Lung microvascular endothelial cell (primary cell): ENCODE measurements around the gene CXCL12. TPM values are rescaled to one million over a fixed set of nuclear protein-coding genes. Genes with fewer than 3 reads are reported as not detected.
A peak's percentile ranks its signal among the peaks of the same experiment; 100 is the strongest.

Experiments
- DNase-seq, 2 donors: peaks; one replicate each; pipeline versions ENCODE4 v3.0.0 to v3.0.0-alpha.2; 2010; ENCODE audit warnings: low read depth in 2 of 2
- total RNA-seq: library from RNA; depleted of rRNA; stranded (reverse); fragments of >200 nt; gene quantifications from 2 replicates; pipeline ENCODE4 v1.2.1, GENCODE V29; 2014

CXCL12 gene
- total RNA-seq, 1 donor from 2014 or later = 7.1 TPM

DNA sequence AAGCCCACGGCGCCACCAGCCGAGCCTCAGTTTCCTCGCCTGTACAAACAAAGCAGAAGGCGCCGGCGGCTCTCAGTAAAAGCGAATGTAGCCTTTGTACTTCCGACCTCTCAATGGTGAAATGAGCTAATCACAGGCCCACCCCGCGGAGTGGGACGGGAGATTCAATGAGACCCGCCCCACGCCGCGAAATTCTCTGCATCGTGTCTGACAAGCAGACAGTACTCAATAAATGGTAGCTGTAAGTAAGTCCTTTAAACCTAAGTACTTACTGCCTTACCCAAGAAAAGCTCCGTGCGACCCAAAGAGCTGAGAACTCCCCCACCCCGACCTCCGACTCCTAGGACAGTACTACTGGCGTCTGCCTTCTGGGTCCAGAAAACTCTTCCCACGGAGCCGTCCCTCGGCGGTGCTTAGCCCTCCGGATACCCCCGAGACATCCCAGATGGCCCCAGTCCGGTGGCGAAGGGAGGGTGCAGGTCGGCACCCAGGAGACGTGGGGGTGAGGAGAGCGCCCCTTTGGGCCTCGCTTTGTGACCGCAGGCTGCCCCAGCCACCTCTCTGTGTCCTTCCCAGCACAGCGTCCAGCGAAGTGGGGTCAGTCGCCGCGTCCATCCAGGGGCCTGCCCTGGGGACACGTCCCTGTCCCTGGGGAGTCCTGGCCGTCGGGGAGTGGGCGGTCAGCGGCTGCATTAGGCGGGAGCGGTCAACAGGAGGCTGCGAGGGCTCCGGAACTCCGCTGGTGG is 972 bp upstream of the CXCL12 start:
- DNase-seq = no peak

DNA sequence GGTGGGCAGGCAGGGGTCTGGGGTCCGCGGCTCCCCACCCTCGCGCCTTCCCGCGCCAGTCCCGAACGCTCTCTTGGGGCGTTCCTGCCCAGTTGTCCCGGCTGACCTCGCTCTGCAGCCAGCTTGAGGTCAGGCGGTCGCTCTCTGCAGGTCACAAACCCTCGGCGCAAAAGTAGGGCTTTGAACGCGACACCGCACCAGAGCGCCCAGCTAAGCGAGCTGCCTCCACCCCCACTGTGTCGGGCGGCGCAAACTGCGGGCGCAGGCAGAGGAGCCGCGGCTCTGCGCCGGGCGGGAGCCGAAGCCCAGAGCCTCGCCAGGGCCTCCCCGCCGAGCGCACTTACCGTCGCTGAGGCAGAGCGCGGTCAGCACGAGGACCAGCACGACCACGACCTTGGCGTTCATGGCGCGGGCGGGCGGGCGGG is 284 bp downstream of the CXCL12 start:
- DNase-seq = peak; percentile 20 to 51

DNA sequence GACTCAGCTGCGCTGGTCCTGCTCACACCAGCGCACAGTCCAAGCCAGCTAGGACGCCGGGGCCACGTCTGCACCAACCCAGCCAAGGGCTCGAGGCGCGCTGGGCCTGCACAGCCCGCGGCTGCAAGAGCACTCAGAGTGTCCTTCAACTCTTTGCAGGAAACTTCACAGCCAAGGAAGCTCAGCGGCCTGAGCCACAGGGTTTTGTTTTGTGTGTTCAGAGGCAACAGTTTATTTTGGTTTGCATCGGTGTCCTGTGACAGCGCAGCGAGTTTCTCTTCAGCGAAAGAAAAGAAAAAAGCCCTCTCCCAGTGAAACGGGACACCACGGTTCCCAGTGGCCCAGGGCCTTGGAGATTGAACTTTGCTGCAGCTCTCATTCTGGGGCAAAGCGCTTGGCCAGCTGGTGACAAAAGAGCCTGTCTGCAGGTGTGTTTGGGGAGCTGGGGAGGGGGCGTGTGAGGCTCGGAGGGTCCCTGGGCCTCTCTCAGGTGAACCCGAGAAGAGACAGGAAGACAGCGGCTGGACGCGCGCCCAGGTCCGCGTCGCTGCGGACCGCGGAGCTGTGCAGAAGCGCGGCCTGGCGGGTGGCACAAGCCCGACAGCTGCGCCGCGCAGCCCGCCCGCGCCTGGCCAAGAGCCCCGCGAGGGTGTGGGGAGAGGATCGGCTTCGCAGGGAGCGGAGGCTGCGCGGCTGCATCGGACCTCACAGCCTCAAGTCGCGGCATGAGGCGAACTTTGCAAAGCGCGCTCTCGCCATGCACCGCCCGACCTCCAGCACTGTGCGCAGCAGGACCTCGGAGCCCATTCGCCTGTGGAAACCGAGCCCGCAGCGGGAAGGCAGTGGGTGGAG is 922 bp downstream of the CXCL12 start:
- peak; percentile 33 to 46 for DNase-seq

DNA sequence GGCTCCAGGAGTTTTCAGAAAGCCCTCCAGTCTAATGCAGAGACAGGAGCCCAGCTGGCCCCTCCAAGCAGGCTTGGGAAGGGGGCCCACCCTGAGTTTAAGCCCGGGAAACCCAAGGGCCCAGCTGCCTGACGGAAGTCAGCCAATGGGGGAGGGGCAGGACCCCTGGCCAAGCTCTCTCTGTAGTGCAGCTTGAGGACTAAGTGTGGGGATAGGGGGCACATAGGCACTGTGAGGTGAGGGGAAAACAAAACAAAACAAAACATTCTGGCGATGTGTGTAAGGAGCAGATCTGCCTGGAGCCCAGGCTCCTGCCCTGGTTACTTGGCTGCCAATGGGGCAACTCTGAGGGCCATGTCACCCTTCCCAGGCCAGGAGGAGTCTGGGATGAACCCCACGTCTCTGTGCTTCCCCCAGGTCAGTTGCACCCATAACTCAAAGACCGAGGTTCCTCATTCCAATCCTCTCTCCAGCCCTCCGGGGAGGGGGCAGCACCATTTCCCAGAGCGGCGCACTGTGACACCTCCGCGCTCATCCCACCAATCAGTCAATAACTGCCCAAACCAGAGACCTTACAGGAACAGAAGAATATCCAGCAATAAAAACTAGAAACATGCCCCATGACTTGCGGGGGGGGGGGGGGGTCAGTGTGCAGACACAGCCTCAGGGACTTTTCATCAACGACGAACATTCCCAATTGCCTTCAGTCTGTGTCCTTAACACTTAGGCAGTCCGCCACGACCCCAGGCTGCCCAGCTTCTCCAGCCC is 1.7 kb downstream of the CXCL12 start:
- no peak for DNase-seq

DNA sequence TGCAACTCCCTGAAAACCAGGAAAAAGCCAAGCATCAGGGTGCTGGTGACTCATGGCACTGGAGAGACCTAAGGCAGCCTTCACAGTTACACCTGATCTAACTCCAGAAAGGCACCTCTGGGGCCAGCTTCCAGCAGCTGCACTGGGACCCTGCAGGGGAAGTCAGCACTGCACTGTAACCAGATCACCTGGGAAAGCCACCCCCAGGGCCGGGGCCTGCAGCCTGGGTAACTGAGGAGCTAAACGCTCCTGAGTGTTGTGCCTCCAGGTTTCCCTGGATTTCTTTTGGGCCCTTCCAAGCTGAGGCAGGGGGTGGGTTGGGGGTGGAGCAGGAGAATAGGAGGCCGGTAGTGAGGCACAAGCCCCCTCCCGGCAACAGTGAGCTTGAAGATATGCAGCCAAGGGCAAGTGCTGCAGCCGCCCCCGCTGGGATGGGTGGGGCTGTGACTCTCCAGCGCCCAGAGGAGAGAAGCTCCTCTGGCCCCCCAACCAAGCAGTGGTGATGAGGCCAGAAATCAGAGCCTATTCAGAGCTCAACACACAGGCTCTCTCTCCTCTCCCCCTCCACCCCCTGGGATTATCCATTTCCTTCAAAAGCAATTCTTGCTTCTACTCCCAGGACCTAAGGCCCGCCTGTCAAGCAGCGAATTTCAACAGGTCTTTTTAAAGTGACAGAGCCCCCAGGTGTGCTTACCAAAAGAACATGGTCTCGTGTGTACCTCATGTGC is 2.6 kb downstream of the CXCL12 start:
- no peak for DNase-seq

DNA sequence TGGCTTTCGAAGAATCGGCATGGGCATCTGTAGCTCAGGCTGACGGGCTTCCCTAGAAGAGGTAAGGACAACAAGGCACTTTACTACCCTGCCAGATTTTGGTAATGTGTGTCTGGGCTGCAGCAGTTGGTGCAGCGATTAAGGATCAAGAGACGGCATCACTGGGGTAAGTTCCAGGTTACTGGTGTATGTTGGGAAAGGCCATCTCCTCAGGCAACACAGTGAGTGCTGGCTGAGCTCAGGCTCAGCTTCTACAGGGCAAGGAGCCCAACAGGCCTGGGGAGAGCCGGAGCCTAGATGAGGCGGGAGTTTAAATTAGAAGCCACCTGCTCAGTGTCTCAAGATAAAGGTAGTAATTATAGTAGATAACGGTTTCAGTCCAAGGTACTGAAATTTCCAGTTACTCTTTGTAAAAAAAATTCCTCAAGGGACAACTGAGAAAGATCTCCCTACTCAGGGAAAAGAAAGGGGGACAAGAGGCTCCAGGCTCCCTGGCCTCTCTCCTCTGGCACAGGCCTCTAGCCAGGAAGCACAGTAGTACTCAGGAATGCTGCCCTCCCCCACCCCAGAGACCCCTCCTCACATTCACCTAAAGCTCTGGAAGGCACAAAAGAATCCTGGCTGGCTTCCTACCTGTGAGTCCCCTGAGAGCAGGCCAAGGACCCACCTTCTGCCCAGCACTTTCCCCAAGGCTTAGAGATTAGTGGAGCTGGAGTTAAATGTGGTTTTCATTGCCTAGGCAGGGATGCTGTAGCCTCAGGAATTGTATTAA is 3.9 kb downstream of the CXCL12 start:
- no peak for DNase-seq

DNA sequence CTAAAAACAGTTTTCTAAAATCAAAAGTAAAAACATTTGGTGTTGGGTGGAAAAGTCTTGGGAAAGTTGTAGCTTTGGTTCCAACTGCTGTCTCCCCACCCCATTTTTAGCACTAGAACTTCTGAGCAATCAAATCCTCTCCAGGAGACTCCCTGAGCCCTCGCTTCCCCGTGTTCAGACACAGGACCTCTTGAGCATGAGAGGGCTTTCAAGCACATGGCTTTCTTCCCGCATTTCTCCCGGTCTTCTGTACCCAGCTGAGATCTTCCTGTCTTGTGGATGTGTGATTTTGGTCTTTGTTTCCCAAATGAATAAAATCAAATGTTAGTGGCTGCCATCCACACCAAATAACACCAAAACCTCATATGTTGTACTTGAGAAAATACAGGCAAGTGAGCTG is 5.0 kb downstream of the CXCL12 start:
- no peak for DNase-seq

DNA sequence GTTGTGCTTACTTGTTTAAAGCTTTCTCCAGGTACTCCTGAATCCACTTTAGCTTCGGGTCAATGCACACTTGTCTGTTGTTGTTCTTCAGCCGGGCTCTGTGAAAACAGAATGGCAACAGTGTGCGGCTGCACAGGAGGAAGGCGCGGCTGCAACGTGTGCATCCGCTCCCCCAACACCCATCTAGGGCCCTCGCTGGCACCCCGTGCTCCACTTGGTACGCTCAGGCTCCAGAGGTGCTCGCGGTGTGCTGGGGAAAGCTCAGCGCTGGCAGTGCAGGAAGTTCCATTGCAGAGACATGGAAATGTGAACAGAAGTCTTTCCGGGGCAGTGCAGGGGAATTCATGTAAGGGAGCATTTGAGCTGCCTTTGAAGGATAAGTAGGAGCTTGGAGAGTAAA is 6.3 kb downstream of the CXCL12 start:
- no peak for DNase-seq

DNA sequence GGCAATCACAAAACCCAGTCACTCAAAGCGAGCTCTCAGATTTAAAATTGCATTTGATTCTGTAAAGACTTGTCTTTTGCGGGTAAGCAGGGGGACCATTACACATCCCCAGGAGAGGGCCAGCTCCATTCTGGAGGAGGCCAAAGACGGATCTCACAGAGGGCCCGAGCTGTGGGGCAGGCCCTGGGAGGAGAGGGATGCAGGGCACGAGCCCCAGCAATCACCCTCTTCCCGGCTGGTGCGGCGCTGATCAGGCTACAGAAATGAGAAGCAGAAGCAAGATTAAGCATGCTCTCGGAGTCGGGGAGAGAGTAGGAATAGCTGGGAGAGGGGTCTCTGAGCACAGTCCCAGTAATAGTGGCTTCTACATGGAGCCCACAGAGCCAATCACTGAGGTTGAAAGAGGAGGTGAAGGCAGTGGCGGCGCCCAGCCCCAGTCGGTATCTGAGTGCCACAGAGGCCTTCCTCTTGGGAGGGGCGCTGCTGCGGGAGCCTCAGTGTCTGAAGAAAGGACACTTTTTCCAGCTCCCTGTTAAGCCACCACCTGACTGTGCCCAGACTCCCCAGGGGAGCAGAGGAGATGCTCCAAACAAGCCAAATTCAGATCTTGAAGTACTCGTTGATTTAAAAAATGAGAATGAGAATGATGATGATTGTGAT is 7.1 kb downstream of the CXCL12 start:
- DNase-seq = no peak

DNA sequence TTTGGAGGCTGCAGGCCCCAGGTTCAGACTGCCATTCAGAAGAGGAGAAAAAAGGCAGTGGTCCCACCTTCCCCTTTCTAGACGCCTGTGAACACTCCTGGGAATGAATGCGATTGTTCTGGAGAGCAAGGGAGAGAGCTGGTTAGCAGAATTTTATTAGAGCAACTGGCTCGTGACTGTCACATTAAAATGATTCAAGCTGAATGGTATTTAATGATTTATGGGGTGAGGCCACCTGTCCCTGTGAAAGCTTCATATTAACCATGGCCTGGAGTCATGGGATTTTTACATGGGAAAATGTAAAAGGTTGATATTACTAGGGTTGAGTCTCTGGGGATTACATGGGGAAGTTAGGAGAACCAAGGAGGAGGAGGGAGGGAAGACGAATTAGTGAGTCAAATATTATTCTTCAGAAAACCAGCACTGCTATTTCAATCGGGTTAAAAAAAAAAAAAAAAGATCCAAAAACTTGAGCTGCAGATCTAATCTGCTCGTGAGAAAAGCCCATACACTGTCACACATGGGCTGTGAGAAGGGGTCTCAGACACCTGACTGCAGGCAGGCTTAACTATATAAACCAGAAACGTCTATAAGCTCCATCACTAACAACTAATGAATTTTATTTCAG is 8.3 kb downstream of the CXCL12 start:
- DNase-seq = no peak

DNA sequence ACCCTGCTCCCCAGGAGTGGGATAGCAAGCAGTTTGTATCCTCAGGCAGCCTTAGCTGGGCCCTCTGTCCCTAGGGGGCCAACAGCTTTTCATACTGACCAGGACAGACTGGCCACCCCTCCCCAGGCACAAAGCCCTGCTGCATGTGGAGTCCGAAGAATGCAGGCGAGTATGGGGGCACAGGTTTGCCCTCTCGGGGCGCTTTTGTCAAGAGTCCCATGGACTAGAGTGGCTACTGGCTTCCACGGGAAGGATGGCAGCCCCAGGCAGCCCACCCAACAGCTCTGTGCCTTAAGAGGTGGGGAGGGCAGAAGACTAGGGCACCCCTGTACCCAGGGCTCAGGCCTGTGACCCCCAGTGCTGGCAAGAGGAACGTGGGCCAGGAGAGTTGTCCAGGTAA is 10.7 kb downstream of the CXCL12 start:
- DNase-seq = no peak

DNA sequence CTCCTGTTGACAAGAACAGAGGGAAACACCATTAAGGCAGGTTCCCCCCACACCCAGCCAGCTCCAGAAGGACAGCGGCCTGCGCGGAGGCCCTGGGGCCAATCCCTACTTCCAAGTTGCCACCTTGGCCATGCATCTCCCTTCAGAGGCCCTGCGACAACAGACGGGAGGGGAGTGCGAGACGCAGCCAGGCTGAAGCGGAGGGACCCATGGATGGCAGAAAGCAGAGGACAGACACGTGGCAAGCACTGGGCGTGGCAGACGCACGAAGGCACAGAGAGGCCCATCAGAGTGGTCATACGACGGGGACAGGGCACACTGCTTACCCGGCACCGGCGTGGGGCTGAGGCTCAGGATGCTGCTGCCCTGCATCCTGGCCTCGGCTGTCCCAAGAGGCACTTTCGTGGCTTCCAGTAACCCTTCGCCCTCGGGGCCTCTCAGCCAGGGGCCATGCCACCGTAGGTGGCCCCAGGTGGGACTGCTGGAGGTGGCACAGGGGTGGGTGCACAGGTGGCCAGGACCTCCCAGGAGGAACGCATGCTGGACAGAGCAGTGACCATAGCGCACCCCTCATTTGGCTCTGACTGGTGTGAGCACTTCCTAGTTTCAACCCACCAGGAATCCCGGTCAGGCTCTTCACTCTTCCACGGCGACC is 11.4 kb downstream of the CXCL12 start:
- DNase-seq = no peak

DNA sequence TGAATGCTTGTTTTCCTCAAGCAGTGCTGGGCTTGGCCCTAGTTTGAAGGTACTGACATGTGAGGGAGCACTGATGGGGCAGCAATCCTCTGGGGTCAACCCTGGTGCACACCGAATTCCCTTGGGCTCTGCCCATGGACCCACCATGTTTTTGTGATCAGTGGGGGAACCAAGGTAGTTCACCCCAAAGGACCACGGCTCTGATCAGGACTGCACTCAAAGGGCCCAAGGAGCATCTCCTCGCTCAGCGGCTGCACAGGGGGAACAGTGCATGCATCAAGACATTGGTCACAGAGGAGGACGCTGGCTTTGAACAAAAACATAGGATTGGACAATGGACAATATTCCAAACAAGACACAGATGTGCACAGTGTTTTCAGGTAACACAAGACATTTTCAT is 12.7 kb downstream of the CXCL12 start:
- no peak for DNase-seq

DNA sequence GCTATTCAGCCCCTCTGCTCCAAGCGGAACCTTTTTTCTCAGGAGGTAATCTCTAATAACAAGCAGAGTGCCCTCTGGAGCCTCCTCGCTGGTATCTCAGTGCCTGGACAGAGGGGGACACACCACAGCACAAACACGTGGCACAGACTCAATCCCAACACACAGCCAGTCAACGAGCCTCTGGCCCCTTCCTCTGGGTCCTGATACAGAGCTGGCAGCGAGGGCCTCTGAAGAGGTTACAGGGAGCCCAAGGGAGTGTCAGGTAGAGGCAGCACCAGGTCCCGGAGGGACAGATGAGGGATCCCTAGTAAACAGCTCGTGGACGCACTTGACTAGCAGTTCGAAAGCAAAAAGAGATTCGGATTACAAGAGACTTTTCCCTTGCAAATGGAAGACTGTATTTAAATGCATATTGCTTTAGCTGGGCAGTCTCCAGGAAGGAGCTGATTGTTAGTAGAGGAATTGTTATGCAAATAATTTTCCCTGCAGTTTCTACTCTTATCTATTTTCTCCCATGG is 14.1 kb downstream of the CXCL12 start:
- no peak for DNase-seq

DNA sequence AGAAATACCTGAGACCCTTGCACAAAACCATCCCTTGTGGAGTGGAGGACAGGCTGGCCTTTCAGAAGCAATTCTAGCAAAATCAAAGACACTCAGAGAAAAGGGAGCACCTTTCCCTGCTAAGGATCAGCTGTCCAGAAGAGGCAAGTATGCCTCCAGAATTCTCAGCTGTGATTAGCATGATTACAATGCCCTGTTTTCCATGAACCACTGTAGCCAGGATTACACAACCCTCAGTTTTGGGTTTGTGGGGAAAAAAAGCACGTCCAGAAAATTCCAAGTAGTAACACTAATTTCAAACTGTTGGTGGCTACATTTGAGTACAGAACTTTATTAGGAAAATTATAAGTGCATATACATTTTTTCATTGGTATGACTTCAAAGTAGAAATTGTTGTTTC is 15.0 kb downstream of the CXCL12 start:
- DNase-seq = no peak

DNA sequence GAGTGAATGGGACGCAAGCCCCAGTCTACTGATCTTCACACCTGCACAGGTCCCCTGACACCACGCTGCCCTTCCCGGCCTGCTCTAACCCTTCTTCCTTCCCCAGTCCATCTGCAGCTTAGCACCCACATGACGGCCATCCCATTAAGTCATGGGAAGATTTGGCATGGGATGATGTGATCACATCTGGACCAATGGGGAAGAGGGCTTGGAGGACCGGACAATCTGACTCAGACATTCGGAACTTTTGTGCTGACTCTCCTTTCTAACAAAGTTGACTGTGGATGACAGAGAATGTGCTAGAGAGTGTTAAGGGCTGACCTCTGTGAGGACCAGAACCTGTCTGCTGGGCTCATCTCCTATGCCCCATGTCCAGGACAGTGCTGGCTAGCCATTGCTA is 15.6 kb downstream of the CXCL12 start:
- DNase-seq = no peak

DNA sequence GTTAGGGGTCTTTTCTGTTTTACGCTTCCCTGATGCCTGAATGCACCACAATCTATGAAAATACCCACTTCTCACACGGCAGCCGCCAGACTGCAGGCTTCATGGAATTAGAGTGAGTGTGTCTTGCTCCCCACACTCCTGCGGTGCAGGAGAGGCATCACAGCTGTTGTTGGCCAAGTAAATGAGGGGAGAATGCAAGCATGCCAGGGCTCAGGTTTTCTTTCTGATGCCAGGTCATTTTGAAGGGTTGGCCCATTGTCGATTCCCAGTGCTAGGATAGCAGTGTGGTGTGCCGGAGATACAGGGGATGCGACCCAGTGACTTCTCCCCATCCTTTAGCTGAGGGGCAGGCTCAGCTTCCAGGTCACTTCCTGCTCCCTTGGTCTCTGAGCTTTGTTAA is 16.3 kb downstream of the CXCL12 start:
- no peak for DNase-seq

DNA sequence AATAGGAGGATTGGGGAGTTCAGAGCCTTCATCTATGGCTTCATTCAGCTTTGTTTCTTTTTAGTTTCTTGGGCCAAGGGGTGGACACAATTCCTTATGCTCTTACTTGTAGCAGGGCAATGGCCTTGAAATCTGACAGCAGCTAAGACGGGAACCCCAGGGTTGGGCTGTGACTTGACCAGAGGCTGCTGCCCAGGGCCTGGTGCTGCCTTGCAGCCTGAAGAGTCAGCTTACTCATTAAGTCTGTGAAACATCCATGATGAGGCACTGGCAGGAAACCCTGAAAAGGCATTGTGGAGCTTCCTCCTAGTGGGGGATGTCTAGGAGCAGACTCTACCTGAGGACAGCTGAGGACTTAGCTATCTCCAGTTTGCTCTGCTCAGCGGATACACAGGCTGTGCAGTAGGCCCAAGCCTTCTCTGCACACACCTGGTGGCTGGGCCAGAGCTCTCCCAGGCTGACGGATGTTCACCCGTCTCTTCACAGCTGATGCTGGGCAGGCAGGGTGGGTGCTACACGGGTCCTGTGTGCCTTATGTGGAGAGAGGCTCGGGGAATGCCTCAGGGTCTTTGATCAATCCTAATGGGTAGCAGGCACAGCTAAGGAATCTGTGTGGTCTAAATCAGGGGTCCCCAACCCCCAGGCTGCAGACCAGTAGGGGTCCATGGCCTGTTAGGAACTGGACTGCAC is 17.8 kb downstream of the CXCL12 start:
- DNase-seq = no peak
